ENCODE measurements around the gene CDH5. TPM values are rescaled to one million over a fixed set of nuclear protein-coding genes. Genes with fewer than 3 reads are reported as not detected.

Gene CDH5
- total RNA-seq, 1 experiment from 2014 or later, result 0.26 TPM

GRCh38 chr16:66367968-66368891 lies 1.7 kb downstream of the CDH5 start:
- intact Hi-C loops (cut with micrococcal nuclease; ENCODE audit: unreplicated experiment), result no loop called here
- ChIA-PET POLR2A (ENCODE audit: low non-redundant PET) (no interaction called here), CTCF (no interaction called here)
- Histone ChIP-seq H3K4me3 (ENCODE audit: low read depth, low read length, poor library complexity, severe bottlenecking) (no peak overlapping the region), H3K4me1 (ENCODE audit: insufficient read depth, low read length, poor library complexity, severe bottlenecking) (peaks cover 10% of the 10 kb centered on the region), H3K27me3 (replicated peaks; ENCODE audit: insufficient read depth, low read depth, low read length, poor library complexity) (no peaks in the 10 kb centered on the region), H3K9me3 (ENCODE audit: low read depth, low read length, poor library complexity, severe bottlenecking) (no peaks in the 10 kb centered on the region), H3K27ac (ENCODE audit: low read depth, low read length, poor library complexity, severe bottlenecking) (no peak overlapping the region), H3K36me3 (ENCODE audit: insufficient read depth, low read length, poor library complexity, severe bottlenecking) (no peaks in the 10 kb centered on the region)
- no peak for DNase-seq (ENCODE audit: low spot score)
- TF ChIP-seq EZH2 (IDR thresholded peaks at IDR 0.05; ENCODE audit: borderline replicate concordance, low read depth, low read length, poor library complexity, severe bottlenecking) (no peak), CTCF (conservative IDR thresholded peaks at IDR 0.05; ENCODE audit: low read depth, low read length) (no peak)
- BruUV-seq (replicated peaks), result no TSS peak

GRCh38 chr16:66369055-66369592 lies 2.6 kb downstream of the CDH5 start:
- TF ChIP-seq EZH2 (IDR thresholded peaks at IDR 0.05; ENCODE audit: borderline replicate concordance, low read depth, low read length, poor library complexity, severe bottlenecking) (no peak), CTCF (conservative IDR thresholded peaks at IDR 0.05; ENCODE audit: low read depth, low read length) (no peak)
- no peak for DNase-seq (ENCODE audit: low spot score)
- H3K36me3 ChIP-seq (ENCODE audit: insufficient read depth, low read length, poor library complexity, severe bottlenecking), result no peaks in the 10 kb centered on the region
- intact Hi-C loops (cut with micrococcal nuclease; ENCODE audit: unreplicated experiment), result no loop called here
- H3K27me3 ChIP-seq (replicated peaks; ENCODE audit: insufficient read depth, low read depth, low read length, poor library complexity), result no peaks in the 10 kb centered on the region
- CTCF ChIA-PET, result no interaction called here
- H3K27ac ChIP-seq (ENCODE audit: low read depth, low read length, poor library complexity, severe bottlenecking), result no peak overlapping the region
- H3K9me3 ChIP-seq (ENCODE audit: low read depth, low read length, poor library complexity, severe bottlenecking), result no peaks in the 10 kb centered on the region
- H3K4me3 ChIP-seq (ENCODE audit: low read depth, low read length, poor library complexity, severe bottlenecking), result no peak overlapping the region
- no TSS peak for BruUV-seq (replicated peaks)
- H3K4me1 ChIP-seq (ENCODE audit: insufficient read depth, low read length, poor library complexity, severe bottlenecking), result peaks cover 9% of the 10 kb centered on the region
- POLR2A ChIA-PET (ENCODE audit: low non-redundant PET), result no interaction called here

GRCh38 chr16:66370786-66371684 lies 4.5 kb downstream of the CDH5 start:
- Histone ChIP-seq H3K9me3 (ENCODE audit: low read depth, low read length, poor library complexity, severe bottlenecking) (no peaks in the 10 kb centered on the region), H3K36me3 (ENCODE audit: insufficient read depth, low read length, poor library complexity, severe bottlenecking) (no peaks in the 10 kb centered on the region), H3K27me3 (replicated peaks; ENCODE audit: insufficient read depth, low read depth, low read length, poor library complexity) (no peaks in the 10 kb centered on the region), H3K4me3 (ENCODE audit: low read depth, low read length, poor library complexity, severe bottlenecking) (no peak overlapping the region), H3K27ac (ENCODE audit: low read depth, low read length, poor library complexity, severe bottlenecking) (no peak overlapping the region), H3K4me1 (ENCODE audit: insufficient read depth, low read length, poor library complexity, severe bottlenecking) (no peaks in the 10 kb centered on the region)
- DNase-seq (ENCODE audit: low spot score), result no peak
- CTCF ChIA-PET, result interaction anchor here (1.3 kb wide), 1 partner anchor 36 kb away, joined by 4 read pairs; no protein-coding TSS in a partner anchor
- POLR2A ChIA-PET (ENCODE audit: low non-redundant PET), result no interaction called here
- no TSS peak for BruUV-seq (replicated peaks)
- TF ChIP-seq CTCF (conservative IDR thresholded peaks at IDR 0.05; ENCODE audit: low read depth, low read length) (no peak), EZH2 (IDR thresholded peaks at IDR 0.05; ENCODE audit: borderline replicate concordance, low read depth, low read length, poor library complexity, severe bottlenecking) (no peak)
- intact Hi-C loops (cut with micrococcal nuclease; ENCODE audit: unreplicated experiment), result no loop called here

Data from A673 (cell line).